K562 (cell line): ENCODE measurements around the gene LIG3. TPM values are rescaled to one million over a fixed set of nuclear protein-coding genes. Genes with fewer than 3 reads are reported as not detected.

Experiments used
- COPS2 ChIP-seq: fragments of 450-650 bp; conservative IDR thresholded peaks from 2 replicates; pipeline ENCODE4 v1.6.1; 2016; ENCODE audit warnings: mild to moderate bottlenecking, moderate library complexity
- CREB1 ChIP-seq, 2 experiments: sonication (generic) in 1 of 2; formaldehyde crosslinking in 1 of 2; IDR thresholded peaks; 2 replicates each; pipeline versions ENCODE4 v1.6.1 to v1.8.0; 2012 to 2022; ENCODE audit warnings: inconsistent platforms in 1 of 2, mild to moderate bottlenecking in 1 of 2, missing genetic modification reagents in 1 of 2, moderate library complexity in 1 of 2
- DDX20 ChIP-seq: fragments of 450-650 bp; IDR thresholded peaks from 2 replicates; pipeline ENCODE4 v1.6.1; 2016; ENCODE audit warnings: missing genetic modification characterization, low read depth, mild to moderate bottlenecking, missing compliant biosample characterization, moderate library complexity
- E2F3 ChIP-seq: fragments of 250-450 bp; sonication (Bioruptor Pico); IDR thresholded peaks from 2 replicates; pipeline ENCODE4 v1.4.0; 2020; ENCODE audit warnings: mild to moderate bottlenecking
- EP300 ChIP-seq: IDR thresholded peaks from 2 replicates; pipeline ENCODE4 v1.6.1; 2012; ENCODE audit warnings: low read length, improper control_type of control experiment
- ETV5 ChIP-seq: sonication (generic); formaldehyde crosslinking; IDR thresholded peaks from 2 replicates; pipeline ENCODE4 v1.4.0; 2020; ENCODE audit warnings: low read depth, mild to moderate bottlenecking, missing genetic modification reagents
- FIP1L1 ChIP-seq: fragments of 200-400 bp; formaldehyde crosslinking; IDR thresholded peaks from 2 replicates; pipeline ENCODE4 v1.6.1; 2018; ENCODE audit warnings: mild to moderate bottlenecking, low read depth, low read length; ENCODE audit not compliant: poor library complexity, severe bottlenecking
- FOXM1 ChIP-seq, 2 experiments: fragments of 450-650 bp in 1 of 2; sonication (generic) in 1 of 2; formaldehyde crosslinking in 1 of 2; IDR thresholded peaks; 2 replicates each; pipeline versions ENCODE4 v1.6.1 to v1.9.0; 2017 to 2022; ENCODE audit warnings: low read depth in 2 of 2, mild to moderate bottlenecking in 2 of 2, missing genetic modification reagents in 1 of 2, moderate library complexity in 1 of 2
- FOXP4 ChIP-seq: sonication (generic); formaldehyde crosslinking; IDR thresholded peaks from 2 replicates; pipeline ENCODE4 v1.8.0; 2022; ENCODE audit warnings: mild to moderate bottlenecking, missing genetic modification reagents, borderline replicate concordance
- HDAC8 ChIP-seq: fragments of 450-650 bp; IDR thresholded peaks from 2 replicates; pipeline ENCODE4 v1.6.1; 2016; ENCODE audit warnings: mild to moderate bottlenecking, missing genetic modification characterization, moderate library complexity, missing compliant biosample characterization
- HIVEP1 ChIP-seq: fragments of 250-450 bp; sonication (Bioruptor Pico); IDR thresholded peaks from 2 replicates; pipeline ENCODE4 v1.4.0; 2020; ENCODE audit warnings: mild to moderate bottlenecking
- ILK ChIP-seq: fragments of 450-650 bp; IDR thresholded peaks from 2 replicates; pipeline ENCODE4 v1.6.1; 2016; ENCODE audit warnings: missing genetic modification characterization, low read depth, mild to moderate bottlenecking, missing compliant biosample characterization, moderate library complexity, borderline replicate concordance
- MBD1 ChIP-seq: fragments of 250-450 bp; sonication (Bioruptor Pico); IDR thresholded peaks from 2 replicates; pipeline ENCODE4 v1.8.0; 2022; ENCODE audit warnings: inconsistent platforms
- MEF2D ChIP-seq: conservative IDR thresholded peaks from 2 replicates; pipeline ENCODE4 v1.6.1; 2016; ENCODE audit warnings: low read depth, missing genetic modification characterization, missing compliant biosample characterization
- NEUROD1 ChIP-seq: fragments of 150-350 bp; IDR thresholded peaks from 2 replicates; pipeline ENCODE4 v1.6.1; 2014; ENCODE audit warnings: borderline replicate concordance, low read length, low read depth; ENCODE audit not compliant: partially characterized antibody
- NKRF ChIP-seq: fragments of 450-650 bp; IDR thresholded peaks from 2 replicates; pipeline ENCODE4 v1.6.1; 2016; ENCODE audit warnings: borderline replicate concordance
- POLR3A ChIP-seq: IDR thresholded peaks from 2 replicates; pipeline ENCODE4 v1.6.1; 2011; ENCODE audit warnings: borderline replicate concordance, mild to moderate bottlenecking, moderate library complexity; ENCODE audit not compliant: insufficient read length, insufficient read depth; ENCODE audit errors: extremely low read depth
- SRSF9 ChIP-seq: fragments of 200-400 bp; formaldehyde crosslinking; IDR thresholded peaks from 2 replicates; pipeline ENCODE4 v1.6.1; 2017; ENCODE audit warnings: low read depth, low read length, borderline replicate concordance
- TFAM ChIP-seq: fragments of 250-450 bp; sonication (Bioruptor Pico); conservative IDR thresholded peaks from 2 replicates; pipeline ENCODE4 v1.5.0; 2021; ENCODE audit warnings: mild to moderate bottlenecking, moderate library complexity
- THAP7 ChIP-seq: fragments of 250-450 bp; sonication (Bioruptor Pico); IDR thresholded peaks from 2 replicates; pipeline ENCODE4 v1.5.0; 2021
- TRIM24 ChIP-seq, 2 experiments: fragments of 450-650 bp; IDR thresholded peaks; 2 replicates each; pipeline ENCODE4 v1.6.1; 2016
- ZNF785 ChIP-seq: fragments of 250-450 bp; sonication (Bioruptor Pico); IDR thresholded peaks from 2 replicates; pipeline ENCODE4 v1.4.0; 2020; ENCODE audit warnings: mild to moderate bottlenecking
- polyA plus RNA-seq, 8 experiments: library from polyadenylated mRNA; depleted of rRNA in 4 of 8; stranded (reverse) in 5 of 8; unstranded in 3 of 8; fragments of >200 nt; fragmentation: Nextera tagmentation in 2 of 8; fragmentation: Illumina TruSeq in 1 of 8; extraction: Ambion mirVana in 2 of 8; extraction: Trizol in 1 of 8; gene quantifications; 2 replicates each; pipeline versions ENCODE4 v1.2.1 to v1.2.3, GENCODE V29; 2011 to 2014; ENCODE audit warnings: inconsistent platforms in 1 of 8, missing spikeins in 1 of 8
- total RNA-seq, 7 experiments: library from RNA; depleted of rRNA in 6 of 7; stranded (reverse); fragments of >200 nt in 6 of 7; fragmentation: Illumina TruSeq in 2 of 7; extraction: Trizol in 2 of 7; gene quantifications; 2 replicates each; pipeline versions ENCODE4 v1.2.1 to v1.2.3, GENCODE V29; 2011 to 2021; ENCODE audit warnings: low replicate concordance in 1 of 7

Gene LIG3
- total and polyA plus RNA-seq, 9 of the 15 experiments (the other 6 are each of a cell fraction or from before 2014, with no cell fraction given), result 7.6 to 75.0 (median 43.0) TPM

- TF ChIP-seq NKRF (no peak), ETV5 (no peak), FOXM1 (IDR thresholded peaks at IDR 0.05; ENCODE audit: low read depth) (no peak), FOXM1 (CRISPR knock-in tag; IDR thresholded peaks at IDR 0.05; ENCODE audit: low read depth) (no peak), EP300 (0 out of 2 replicates have a peak, but pooled peaks have one; percentile 20), NEUROD1 (no peak), SRSF9 (no peak), E2F3 (CRISPR knock-in tag) (no peak), FIP1L1 (no peak), POLR3A (no peak), HDAC8 (tag) (no peak), MEF2D (0 out of 2 replicates have a peak, but pooled peaks have one; percentile 23), CREB1 (IDR thresholded peaks at IDR 0.05) (no peak), CREB1 (CRISPR knock-in tag; IDR thresholded peaks at IDR 0.05) (no peak), THAP7 (CRISPR knock-in tag) (no peak), DDX20 (tag) (0 out of 2 replicates have a peak, but pooled peaks have one; percentile 25), ZNF785 (CRISPR knock-in tag) (no peak), FOXP4 (CRISPR knock-in tag) (no peak), HIVEP1 (CRISPR knock-in tag) (no peak), ILK (no peak), COPS2 (no peak), TRIM24 (IDR thresholded peaks at IDR 0.05) (no peak), MBD1 (no peak), TFAM (CRISPR knock-in tag) (no peak)
Observed at GRCh38 chr17:35051183-35051578, 70.9 kb downstream of the LIG3 start (continued).
